Suprapubic skin (tissue), 4 donors: ENCODE measurements around the gene LGALS14. TPM values are rescaled to one million over a fixed set of nuclear protein-coding genes. Genes with fewer than 3 reads are reported as not detected.
"Not testable (repeated sequence)": the region's sequence is repeated elsewhere in the genome, so short reads cannot be mapped to it uniquely, and the experiment has no call there.

Source experiments
- DNase-seq, 2 donors: peaks; one replicate each; pipeline ENCODE4 v3.0.0-alpha.2; 2019; ENCODE audit warnings: low spot score in 2 of 2
- H3K27ac ChIP-seq: fragments of 200-600 bp; sonication (generic); one replicate; pipeline ENCODE4 v1.5.1; 2019
- H3K27me3 ChIP-seq: fragments of 200-600 bp; sonication (generic); one replicate; pipeline ENCODE4 v1.5.1; 2019
- H3K36me3 ChIP-seq: fragments of 200-600 bp; sonication (generic); one replicate; pipeline ENCODE4 v1.5.1; 2019
- H3K4me1 ChIP-seq: fragments of 200-600 bp; sonication (generic); one replicate; pipeline ENCODE4 v1.5.1; 2019
- H3K4me3 ChIP-seq: fragments of 200-600 bp; sonication (generic); one replicate; pipeline ENCODE4 v1.5.1; 2019; ENCODE audit warnings: mild to moderate bottlenecking
- H3K9me3 ChIP-seq: fragments of 200-600 bp; sonication (generic); one replicate; pipeline ENCODE4 v1.5.1; 2019
- EP300 ChIP-seq: sonication (generic); formaldehyde crosslinking; IDR thresholded peaks from one replicate; pipeline ENCODE4 v1.6.1; 2017; ENCODE audit warnings: antibody characterized with exemption
- POLR2A ChIP-seq, 2 donors: fragments of 450-650 bp; IDR thresholded peaks; one replicate each; pipeline ENCODE4 v1.6.1; 2017; ENCODE audit warnings: antibody characterized with exemption in 2 of 2, mild to moderate bottlenecking in 2 of 2, moderate library complexity in 2 of 2
- POLR2AphosphoS5 ChIP-seq, 3 donors: sonication (generic); formaldehyde crosslinking; IDR thresholded peaks; one replicate each; pipeline ENCODE4 v1.6.1; 2017; ENCODE audit warnings: antibody characterized with exemption in 3 of 3
- WGBS: methylation state at CpG from one replicate; pipeline ENCODE4 v1.1.5; 2018; 5-methylcytosine and 5-hydroxymethylcytosine counted together
- total RNA-seq, 4 donors: library from RNA; depleted of rRNA; stranded (reverse); fragments of >200 nt; gene quantifications; one replicate each; pipeline ENCODE4 v1.1.0, GENCODE V29; 2016
- TF ChIP-seq, protein P1 (sequence below), 2 donors: fragments of 200-600 bp in 1 of 2; fragments of 450-650 bp in 1 of 2; sonication (generic) in 1 of 2; IDR thresholded peaks; one replicate each; pipeline ENCODE4 v1.5.1; 2016 to 2019; ENCODE audit warnings: antibody characterized with exemption in 2 of 2, mild to moderate bottlenecking in 1 of 2, moderate library complexity in 1 of 2

LGALS14 gene
- total RNA-seq, 4 donors from 2014 or later: not detected

DNA sequence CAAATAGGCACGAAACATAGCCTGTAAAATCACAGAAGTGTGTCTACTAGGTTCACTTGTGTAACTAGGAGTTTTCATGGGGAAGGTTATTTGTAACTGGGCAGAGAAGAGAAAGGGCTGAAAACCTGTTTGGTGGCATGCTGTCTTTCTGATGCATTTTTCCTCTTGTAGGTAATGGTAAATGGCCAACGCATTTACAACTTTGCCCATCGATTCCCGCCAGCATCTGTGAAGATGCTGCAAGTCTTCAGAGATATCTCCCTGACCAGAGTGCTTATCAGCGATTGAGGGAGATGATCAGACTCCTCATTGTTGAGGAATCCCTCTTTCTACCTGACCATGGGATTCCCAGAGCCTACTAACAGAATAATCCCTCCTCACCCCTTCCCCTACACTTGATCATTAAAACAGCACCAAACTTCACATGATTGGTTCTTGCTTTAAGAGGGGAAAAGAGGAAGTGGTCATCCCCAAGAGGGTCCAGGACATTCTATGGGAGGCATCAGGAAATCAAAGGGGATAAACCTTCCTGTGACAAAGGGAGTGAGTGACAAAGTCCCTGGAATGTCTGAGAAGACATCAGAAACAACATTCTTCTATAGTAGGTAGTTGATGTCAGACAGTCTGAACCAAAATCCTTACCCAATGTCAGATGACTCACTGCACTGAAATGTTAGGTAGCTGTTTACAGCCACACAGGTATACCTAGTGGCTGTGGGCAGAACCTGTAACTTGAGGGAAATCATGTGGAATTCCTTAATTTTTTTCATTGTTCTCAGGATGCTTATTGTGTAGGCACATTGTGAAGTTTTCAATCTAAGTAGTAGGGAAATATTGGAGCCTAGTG lies 5.0 kb downstream of the LGALS14 start:
- Histone ChIP-seq H3K27ac (no peak overlapping the region), H3K36me3 (no peaks in the 10 kb centered on the region), H3K9me3 (no peaks in the 10 kb centered on the region), H3K4me1 (no peaks in the 10 kb centered on the region), H3K4me3 (no peak overlapping the region), H3K27me3 (no peaks in the 10 kb centered on the region)
- WGBS: 81% methylated on average over 5 of the region's 5 CpGs
- no peak for DNase-seq
- TF ChIP-seq EP300 (no peak), POLR2A (IDR thresholded peaks at IDR 0.05) (no peak), POLR2AphosphoS5 (IDR thresholded peaks at IDR 0.05) (no peak)
- TF ChIP-seq, protein P1, sequence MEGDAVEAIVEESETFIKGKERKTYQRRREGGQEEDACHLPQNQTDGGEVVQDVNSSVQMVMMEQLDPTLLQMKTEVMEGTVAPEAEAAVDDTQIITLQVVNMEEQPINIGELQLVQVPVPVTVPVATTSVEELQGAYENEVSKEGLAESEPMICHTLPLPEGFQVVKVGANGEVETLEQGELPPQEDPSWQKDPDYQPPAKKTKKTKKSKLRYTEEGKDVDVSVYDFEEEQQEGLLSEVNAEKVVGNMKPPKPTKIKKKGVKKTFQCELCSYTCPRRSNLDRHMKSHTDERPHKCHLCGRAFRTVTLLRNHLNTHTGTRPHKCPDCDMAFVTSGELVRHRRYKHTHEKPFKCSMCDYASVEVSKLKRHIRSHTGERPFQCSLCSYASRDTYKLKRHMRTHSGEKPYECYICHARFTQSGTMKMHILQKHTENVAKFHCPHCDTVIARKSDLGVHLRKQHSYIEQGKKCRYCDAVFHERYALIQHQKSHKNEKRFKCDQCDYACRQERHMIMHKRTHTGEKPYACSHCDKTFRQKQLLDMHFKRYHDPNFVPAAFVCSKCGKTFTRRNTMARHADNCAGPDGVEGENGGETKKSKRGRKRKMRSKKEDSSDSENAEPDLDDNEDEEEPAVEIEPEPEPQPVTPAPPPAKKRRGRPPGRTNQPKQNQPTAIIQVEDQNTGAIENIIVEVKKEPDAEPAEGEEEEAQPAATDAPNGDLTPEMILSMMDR (IDR thresholded peaks at IDR 0.05): no peak

DNA sequence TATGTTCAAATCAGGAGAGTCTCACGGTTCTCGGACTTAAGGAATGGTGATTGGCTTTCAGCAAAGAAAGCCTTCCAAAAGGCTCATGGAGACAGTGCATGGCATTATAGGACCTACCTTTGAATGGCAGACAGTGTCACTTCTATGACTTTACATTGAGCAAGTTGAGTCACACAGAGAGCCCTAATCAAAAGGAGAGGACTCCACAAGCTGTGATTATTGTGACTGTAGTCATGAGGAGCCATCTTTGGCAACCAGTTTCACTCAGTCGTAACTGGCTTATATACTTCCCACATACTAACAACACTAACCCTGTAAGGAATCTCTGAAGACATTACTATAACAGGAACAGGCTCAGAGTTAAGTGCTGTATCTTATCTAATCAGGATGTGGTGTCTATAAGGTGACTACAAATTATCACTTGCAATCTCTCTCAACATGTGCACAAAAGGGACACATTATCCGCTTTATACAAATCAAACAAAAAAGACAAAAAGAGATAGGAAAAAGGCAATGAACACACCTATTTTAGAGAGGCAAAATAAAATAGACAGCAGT lies 6.1 kb downstream of the LGALS14 start:
- no peak overlapping the region for H3K4me3 ChIP-seq
- no peaks in the 10 kb centered on the region for H3K4me1 ChIP-seq
- H3K9me3 ChIP-seq: no peaks in the 10 kb centered on the region
- TF ChIP-seq EP300 (no peak), POLR2A (IDR thresholded peaks at IDR 0.05) (no peak), POLR2AphosphoS5 (IDR thresholded peaks at IDR 0.05) (no peak)
- TF ChIP-seq, protein P1 (IDR thresholded peaks at IDR 0.05): no peak
- no peaks in the 10 kb centered on the region for H3K36me3 ChIP-seq
- no peak for DNase-seq
- H3K27me3 ChIP-seq: no peaks in the 10 kb centered on the region
- H3K27ac ChIP-seq: no peak overlapping the region
- WGBS: 94% methylated on average over 4 of the region's 4 CpGs

DNA sequence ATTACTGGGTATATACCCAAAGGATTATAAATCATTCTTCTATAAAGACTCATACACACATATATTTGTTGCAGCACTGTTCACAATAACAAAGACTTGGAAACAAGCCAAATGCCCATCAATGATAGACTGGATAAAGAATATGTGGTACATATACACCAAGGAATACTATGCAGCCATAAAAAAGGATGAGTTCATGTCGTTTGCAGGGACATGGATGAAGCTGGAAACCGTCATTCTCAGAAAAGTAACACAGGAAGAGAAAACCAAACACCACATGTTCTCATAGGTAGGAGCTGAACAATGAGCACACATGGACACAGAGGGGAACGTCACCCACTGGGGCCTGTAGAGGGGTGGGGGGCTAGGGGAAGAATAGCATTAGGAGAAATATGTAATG lies 15.9 kb downstream of the LGALS14 start:
- not testable (repeated sequence) for H3K4me1 ChIP-seq, H3K4me3 ChIP-seq, DNase-seq, H3K36me3 ChIP-seq, H3K27me3 ChIP-seq, H3K9me3 ChIP-seq, H3K27ac ChIP-seq
- WGBS: 86% methylated on average over 3 of the region's 3 CpGs

DNA sequence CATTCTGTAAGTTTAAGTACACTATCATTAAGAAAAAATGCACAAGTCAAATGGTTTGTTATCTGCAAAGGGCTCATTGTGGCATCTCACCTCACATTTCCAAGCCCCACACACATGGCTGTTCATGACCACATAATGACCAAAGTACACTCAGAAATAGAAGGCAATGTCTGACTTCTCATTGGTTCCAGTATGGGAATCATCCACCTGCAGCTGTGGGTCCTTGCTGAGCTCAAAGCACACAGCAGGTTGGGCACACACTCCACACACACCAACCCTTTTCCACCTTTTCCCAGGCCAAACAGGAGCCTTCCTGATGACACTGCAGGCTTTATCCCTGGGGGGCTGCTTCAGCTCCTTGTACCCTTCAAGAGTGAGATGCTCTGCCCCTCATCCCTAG lies 21.7 kb downstream of the LGALS14 start:
- H3K4me3 ChIP-seq: no peak overlapping the region
- peaks cover 10% of the 10 kb centered on the region for H3K27me3 ChIP-seq
- no peak overlapping the region for H3K27ac ChIP-seq
- DNase-seq: no peak
- no peaks in the 10 kb centered on the region for H3K9me3 ChIP-seq
- TF ChIP-seq, protein P1 (IDR thresholded peaks at IDR 0.05): no peak
- no peak for TF ChIP-seq EP300
- no peak for TF ChIP-seq POLR2AphosphoS5 (IDR thresholded peaks at IDR 0.05)
- no peaks in the 10 kb centered on the region for H3K36me3 ChIP-seq
- no peaks in the 10 kb centered on the region for H3K4me1 ChIP-seq

DNA sequence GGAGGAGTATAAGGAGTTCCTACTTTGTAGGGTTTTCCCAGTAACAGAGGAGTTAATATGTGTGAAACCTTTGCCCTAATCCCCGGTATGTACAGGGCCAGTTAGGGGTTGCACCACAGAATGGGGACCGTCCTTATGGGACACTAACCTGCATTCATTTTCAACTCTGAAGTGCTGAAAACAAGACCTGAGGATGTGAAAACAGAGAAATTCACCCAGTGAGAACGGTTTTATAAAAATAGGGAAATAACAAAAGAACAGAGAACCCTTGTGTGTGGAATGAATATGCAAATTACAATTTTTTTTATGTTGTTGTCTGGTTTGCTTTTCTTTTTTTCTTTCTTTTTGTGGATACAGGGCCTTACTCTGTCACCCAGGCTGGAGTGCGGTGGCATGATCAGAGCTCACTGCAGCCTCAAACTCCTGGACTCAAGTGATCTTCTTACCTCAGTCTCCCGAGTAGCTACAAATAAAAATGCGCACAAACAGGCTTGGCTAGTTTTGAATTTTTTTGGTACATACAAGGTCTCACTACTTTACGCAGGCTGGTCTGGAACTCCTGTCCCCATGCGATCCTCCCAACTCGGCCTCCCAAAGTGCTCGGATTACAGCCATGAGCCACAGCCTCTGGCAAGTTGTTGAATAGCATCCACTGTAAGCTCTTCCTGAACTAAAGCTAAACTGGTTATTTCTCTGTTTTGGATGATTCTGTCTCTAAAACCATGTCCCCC lies 23.0 kb downstream of the LGALS14 start:
- Histone ChIP-seq H3K4me3 (no peak overlapping the region), H3K9me3 (no peaks in the 10 kb centered on the region), H3K36me3 (no peaks in the 10 kb centered on the region), H3K27ac (no peak overlapping the region), H3K4me1 (no peaks in the 10 kb centered on the region), H3K27me3 (peaks cover 10% of the 10 kb centered on the region)
- DNase-seq: no peak
- TF ChIP-seq POLR2AphosphoS5 (IDR thresholded peaks at IDR 0.05) (no peak), POLR2A (IDR thresholded peaks at IDR 0.05) (no peak), EP300 (no peak)
- TF ChIP-seq, protein P1 (IDR thresholded peaks at IDR 0.05): no peak
- WGBS: 81% methylated on average over 10 of the region's 10 CpGs
